Measurements from ENCODE around the gene ABHD14A.

The ABHD14A gene

DNA sequence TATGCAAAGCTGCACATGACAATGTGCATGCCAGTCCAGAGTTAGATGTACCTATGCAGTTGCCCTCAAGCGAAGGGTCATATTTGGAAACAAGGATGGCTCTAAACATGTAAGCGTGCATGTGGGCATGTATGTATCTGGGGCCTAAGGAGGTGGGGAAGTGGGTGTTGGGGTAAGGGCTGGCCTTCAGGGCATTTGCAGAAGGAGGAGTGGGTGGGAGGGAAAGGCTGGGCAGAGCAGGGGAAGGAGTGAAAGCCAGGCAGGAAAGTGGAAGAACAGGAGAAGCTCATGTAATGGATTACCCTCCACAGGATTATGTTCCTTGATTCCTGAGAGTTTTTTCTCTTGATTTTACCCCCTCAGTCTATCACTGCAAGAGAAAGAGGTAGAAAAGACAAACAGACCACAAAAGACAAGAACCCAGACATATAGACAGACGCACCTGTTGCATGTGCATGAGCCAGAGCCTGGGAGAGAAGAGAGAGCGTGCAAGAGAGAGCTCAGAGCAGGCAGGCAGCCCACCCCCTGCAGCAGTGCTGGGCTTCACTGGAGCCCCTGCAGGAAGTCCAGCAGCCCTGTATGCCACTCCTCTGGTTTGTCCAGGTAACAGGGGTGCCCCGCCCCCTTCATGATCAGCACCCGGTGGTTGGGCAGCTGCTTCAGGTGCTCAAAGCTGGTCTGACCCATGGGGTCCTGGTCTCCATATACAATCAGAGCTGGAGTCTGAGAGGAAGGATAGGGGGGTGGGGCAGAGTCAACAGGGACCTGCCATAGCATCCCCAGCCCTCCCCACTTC, 5.8 kb upstream of the ABHD14A start:
- in situ Hi-C loops (cut with HindIII; ENCODE audit: low sequenced_read_pairs): no loop called here

DNA sequence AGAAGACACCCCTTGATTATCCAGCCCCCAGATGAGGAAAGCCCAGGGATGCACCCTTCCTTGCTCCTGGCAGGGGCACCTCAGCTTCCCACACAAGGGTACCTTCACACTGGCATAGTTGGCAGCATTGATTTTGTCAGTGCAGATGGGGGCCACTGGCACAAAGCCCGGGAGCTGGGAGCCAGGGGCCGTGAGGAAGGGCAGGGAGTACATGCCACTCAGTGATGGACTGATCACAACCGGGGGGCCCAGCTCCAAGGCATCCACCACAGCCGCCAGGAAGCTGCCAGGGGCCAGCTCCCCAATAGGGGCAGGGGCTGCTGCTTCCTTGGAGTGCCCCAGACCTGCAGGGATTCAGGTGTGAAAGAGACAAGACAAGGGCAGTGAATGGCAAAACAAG, 5.0 kb upstream of the ABHD14A start:
- in situ Hi-C loops (cut with HindIII; ENCODE audit: low sequenced_read_pairs): no loop called here

DNA sequence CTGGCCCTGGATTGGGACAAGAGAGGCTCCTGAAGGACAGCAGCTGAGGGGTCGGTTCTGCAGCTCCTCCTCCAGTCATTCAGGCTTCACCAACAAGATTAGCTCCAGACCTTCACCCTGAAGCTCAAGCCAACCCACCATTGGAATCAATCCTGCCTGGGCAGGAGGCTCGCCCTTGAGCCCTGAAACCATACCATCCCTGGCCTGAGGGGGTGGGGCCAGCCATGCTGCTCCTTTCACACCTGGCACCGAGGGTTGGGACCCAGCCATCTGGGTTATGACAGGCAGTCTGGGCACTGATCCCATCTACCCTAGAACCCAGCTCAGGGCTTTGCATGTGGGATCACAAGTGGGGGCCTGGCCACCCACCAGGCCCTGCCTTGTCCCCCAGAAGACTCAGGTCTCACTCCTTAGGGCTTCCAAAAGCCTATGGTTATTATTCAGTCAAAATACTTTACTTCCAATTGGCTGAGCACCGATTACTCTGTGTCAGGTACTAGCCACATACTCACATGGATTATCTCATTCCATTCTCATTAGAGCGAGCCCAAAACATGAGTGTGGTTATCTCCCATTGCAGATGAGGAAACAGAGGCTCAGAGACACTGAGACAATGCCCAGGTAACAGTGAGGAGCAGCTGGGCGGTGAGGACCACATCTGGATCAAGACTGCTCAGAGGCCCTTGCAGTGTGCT, 4.1 kb upstream of the ABHD14A start:
- in situ Hi-C loops (cut with HindIII; ENCODE audit: low sequenced_read_pairs): no loop called here

DNA sequence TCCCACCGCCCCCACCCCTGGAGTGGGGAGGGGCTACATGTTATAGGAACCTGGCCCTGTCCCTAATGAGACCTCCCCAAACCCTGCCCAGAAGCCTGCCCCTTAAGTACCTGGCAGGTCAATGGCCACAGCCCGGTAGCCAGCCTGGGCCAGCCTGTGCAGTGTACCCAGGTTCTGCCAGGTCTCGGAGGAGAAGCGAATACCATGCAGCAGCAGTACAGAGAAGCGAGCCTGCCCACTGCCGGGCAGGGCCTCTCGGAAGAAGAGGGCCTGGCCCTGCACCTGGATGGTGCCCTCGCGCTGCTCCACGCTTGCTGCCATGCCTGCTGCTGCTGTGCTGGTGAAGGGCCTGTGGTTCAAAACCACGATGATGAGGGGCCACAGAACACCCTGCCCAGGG, 3.5 kb upstream of the ABHD14A start:
- in situ Hi-C loops (cut with HindIII; ENCODE audit: low sequenced_read_pairs): no loop called here

DNA sequence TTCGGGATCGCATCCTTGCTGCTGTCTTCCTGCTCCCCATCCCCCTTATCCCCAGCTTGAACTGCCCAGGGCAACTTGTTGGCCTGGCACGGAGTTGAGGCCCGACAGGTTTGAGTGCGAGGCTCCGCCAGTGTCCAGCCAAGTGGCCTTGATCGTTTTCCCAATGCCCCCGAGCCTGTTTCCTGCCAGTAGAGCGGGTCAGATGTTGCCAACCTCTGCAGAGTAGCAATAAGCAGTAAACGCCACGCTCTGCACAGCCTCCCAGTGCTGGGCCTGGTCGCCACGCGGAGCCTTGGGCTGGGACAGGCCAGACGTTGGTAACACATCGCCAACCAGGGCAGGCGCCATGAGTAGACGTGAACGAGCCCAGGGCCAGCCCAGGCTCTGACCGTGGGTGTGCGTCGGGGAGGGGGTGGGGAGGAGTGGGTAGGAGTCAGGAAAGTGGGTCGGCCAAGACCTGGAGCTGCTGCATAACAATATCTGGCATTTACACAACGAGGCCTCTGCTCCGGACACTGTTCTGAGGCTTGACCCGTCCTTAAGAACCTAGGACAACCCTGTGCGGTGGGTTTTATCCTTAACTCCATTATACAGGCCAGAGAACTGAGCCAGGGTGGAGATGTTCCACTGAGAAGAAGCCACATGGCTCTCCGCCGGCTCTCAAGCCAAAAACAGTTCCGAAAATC, 444 bp upstream of the ABHD14A start:
- in situ Hi-C loops (cut with HindIII; ENCODE audit: low sequenced_read_pairs): no loop called here

DNA sequence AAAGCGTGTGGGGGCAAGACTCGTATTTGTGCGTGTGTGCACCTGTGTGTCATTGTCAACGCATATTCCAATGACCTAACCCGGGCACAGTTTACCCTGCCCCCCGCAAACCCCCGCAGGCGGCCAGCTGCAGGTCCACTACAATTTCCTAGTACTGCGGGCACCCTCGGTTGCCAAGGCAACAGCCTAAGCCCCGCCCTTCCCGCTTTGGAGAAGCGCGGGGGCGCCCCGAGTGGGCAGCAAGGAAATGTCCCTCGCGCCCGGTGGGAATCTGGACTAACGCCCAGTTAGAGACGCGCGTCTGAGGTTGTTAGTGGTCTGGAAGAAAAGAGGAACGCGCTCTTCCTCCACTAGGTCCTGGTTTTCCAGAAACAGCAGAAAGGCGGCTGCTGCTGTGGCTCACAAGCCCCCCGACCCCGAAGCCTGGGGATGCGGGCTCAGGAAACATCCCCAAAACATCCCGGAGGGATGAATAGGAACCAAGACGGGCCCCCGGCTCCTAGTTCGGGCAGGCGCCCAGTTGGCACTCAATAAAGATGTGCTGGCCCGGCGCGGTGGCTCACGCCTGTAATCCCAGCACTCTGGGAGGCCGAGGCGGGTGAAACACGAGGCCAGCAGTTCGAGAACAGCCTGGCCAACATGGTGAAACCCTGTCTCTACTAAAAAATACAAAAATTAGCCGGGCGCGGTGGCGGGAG, 1.1 kb downstream of the ABHD14A start:
- in situ Hi-C loops (cut with HindIII; ENCODE audit: low sequenced_read_pairs): no loop called here

DNA sequence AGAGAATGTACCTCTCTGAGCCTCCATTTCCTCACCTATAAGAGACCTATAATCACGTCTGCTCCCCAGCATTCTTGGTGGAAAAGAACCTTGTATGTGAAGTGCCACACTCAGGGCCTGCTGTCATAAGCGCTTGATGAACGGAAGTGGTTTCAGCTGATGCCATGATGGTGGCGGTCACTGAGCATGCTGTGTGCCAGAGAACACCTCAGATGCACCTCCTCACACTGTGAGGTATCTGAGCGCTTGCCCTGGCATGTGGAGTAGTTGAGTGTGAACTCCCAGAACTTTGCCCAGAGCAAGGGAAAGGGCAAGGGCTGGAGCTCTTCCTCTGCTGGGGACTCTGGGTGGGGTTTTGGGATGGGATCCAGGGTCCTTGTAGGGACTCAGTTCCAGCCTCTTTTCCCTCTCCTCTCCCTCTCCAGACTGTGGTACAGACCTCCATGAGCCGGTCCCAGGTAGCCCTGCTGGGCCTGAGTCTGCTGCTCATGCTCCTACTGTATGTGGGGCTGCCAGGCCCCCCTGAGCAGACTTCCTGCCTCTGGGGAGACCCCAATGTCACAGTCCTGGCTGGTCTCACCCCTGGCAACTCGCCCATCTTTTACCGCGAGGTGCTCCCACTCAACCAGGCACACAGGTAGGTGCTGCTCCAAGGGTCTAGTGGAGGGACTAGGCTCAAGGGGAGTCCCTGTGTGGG, 2.7 kb downstream of the ABHD14A start:
- in situ Hi-C loops (cut with HindIII; ENCODE audit: low sequenced_read_pairs): no loop called here

DNA sequence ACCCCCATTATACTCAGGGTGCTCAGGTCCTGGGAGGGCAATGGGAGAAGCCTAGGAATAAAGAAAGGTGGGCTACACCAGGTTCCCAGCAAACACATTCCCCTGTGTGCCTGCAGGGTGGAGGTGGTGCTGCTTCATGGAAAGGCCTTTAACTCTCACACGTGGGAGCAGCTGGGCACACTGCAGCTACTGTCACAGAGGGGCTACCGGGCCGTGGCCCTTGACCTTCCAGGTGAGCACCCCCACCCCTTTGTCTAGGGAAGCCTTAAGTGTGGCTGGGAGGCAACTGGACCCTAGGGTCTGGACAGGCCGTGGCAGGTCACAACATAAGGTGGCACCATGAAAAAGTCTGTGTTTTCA, 3.3 kb downstream of the ABHD14A start:
- in situ Hi-C loops (cut with HindIII; ENCODE audit: low sequenced_read_pairs): no loop called here

DNA sequence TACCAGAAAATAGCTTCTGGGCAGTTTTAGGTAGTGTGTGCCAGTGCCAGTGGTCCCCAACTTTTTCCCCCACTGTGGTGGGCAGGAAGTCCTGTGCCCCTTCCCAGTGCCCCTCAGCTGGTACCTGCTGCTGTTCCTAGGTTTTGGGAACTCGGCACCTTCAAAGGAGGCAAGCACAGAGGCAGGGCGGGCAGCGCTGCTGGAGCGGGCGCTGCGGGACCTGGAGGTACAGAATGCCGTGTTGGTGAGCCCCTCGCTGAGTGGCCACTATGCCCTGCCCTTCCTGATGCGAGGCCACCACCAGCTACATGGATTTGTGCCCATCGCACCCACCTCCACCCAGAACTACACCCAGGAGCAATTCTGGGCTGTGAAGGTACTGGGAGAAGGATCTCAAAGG, 5.4 kb downstream of the ABHD14A start:
- in situ Hi-C loops (cut with HindIII; ENCODE audit: low sequenced_read_pairs): no loop called here

DNA sequence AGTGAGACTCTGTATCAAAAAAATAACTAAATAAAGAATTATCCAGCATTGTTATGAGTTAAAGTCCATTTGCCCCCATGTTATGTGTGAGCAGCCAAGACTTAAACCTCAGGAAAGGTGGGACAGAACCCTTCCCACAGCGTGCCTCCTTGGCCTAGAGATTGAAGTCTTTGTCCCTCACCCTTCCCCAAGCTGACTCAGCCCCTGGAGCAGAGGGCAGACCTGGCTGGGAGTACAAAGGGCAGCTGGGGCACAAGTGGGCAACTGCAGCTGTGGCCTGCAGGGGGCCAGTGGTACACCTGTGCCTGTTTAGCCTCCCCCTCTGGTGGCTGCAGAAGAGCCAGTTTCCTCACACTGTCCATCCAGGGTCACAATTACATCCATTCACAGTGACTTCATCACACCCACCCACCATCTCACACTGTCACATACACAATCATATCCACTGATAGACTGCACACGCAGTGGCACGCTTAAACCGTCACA, 7.5 kb downstream of the ABHD14A start:
- in situ Hi-C loops (cut with HindIII; ENCODE audit: low sequenced_read_pairs): no loop called here

DNA sequence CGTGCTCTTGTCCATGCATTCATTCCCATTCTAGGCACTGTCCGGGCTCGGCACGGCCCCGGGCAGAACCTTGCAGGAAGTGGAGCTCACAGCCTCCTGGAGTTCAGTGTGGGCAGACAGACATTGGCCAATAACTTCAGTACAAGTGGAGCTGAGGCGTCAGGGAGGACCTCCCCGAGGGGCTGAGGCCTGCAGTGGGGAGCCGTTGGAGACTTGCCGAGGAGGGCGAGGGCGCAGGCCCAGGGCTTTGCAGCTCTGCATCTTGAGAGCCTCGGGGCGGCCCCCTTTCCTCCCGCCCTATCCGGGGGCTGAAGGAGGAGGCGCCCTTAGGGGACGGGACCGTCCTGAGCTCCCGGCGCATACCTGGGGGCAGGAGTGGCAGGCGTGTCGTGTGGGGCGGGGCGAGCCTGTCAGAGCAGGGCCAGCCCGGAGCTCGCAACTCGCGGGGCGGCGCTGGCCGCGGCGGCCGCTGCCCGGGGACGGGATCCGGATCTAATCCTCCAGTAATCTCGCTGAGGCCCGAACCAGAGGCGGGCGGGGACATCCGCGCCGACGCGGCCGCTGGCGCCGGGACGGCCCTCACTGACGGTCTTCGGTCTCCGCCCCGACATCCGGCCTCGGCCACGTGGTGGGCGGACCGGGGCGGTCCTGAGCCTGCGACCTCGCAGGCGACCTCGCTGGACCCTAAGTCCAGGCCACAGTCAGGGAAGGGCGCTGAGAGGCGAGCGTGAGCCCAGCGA, 8.1 kb downstream of the ABHD14A start, which contains the start of gene ACY1:
Gene ACY1, plus strand, starts transcription at position 698 of the 740 bp plus-strand sequence. CDS start 530 bp downstream, outside the sequence.
- in situ Hi-C loops (cut with HindIII; ENCODE audit: low sequenced_read_pairs): no loop called here

DNA sequence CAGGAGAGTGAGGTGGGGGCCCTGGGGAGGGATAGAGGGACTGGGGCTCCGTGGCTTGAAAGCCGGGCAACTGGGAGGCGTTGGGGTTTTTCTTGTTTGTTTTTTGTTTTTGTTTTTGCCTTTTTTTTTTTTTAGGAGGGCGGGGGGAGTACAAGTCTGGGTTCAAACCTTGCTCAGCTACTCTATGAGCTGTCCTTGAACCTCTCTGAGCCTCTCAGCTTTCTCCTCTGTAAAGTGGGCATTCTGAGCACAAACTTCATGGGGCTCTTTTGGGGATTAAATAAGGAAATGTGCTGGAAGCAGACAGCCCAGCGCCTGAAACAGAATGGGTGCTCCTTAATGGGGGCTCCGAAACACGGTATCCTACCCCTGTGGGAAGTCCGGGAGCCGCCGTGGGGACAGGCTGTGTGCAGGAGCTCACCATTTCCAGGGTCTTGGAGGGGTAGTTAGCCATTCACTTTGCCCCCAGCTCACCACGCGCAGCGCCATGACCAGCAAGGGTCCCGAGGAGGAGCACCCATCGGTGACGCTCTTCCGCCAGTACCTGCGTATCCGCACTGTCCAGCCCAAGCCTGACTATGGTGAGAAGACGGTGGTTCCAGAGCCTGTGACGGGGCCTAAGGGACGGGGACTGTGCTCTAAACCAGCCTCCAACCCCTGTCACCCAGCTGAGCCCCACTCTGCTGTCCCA, 8.9 kb downstream of the ABHD14A start:
- in situ Hi-C loops (cut with HindIII; ENCODE audit: low sequenced_read_pairs): no loop called here

DNA sequence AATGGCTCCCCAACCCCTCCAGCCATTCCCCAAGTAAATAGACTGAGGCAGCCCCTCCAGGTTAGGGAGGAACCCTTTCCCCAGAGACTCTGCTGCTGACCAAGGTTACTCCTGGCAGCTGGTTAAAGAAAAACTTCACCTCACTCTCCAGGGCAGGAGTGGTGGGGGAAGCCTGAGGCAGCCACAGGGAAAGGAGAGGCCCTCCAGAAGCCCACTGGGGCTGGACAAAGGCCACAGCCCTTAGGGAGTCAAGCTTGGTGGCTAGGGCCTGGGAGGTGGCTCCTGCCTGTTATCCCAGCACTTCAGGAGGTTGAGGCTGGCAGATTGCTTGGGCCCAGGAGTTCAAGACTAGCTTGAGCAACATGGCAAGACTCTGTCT, 9.4 kb downstream of the ABHD14A start:
- in situ Hi-C loops (cut with HindIII; ENCODE audit: low sequenced_read_pairs): no loop called here

DNA sequence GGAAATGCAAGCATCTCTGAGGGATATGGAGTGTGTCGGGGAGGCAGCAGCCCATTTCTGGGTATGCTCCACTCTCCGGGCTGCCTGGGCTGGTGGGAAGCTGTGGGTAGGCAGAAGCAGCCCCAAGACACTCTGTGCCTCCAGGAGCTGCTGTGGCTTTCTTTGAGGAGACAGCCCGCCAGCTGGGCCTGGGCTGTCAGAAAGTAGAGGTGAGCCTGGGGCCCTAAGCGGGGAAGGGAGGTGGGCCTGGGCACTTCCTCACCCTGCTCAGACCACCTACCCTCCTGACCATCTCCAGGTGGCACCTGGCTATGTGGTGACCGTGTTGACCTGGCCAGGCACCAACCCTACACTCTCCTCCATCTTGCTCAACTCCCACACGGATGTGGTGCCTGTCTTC, 10.2 kb downstream of the ABHD14A start:
- in situ Hi-C loops (cut with HindIII; ENCODE audit: low sequenced_read_pairs): no loop called here

DNA sequence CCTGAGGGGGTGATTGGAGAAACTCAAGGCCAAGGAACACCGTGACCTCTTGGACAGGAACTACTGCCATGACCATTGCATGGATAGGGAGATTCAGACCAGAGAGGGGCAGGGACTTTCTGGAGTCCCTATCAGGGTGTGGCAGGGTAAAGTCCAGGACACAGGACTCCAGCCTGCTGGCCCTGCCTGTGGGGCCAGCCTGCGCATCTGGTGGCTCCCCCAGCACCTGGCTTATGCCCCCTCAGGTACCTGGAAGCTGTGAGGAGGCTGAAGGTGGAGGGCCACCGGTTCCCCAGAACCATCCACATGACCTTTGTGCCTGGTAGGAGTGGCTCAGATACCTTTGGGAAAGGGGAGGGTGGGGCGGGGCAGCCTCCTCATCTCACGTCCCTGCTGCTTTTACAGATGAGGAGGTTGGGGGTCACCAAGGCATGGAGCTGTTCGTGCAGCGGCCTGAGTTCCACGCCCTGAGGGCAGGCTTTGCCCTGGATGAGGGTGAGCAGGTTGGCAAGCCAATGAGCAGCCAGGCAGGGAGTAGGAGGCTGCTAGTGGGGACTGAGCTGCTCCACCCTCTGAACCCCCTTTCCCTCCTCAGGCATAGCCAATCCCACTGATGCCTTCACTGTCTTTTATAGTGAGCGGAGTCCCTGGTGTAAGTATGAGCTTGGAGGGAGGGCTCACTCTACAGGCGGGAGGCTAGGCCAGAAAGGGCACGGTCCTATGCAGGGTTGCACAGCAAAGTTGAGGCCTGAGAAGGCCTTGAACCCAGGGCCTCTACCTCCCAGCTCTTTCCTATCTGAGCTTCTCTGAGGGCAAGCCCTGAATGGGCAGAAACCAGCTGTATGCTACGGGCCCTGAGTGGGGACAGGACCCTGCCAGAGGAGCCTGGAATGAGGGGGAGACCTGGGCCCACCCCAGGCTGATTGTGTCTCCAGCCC, 11.4 kb downstream of the ABHD14A start:
- in situ Hi-C loops (cut with HindIII; ENCODE audit: low sequenced_read_pairs): no loop called here

DNA sequence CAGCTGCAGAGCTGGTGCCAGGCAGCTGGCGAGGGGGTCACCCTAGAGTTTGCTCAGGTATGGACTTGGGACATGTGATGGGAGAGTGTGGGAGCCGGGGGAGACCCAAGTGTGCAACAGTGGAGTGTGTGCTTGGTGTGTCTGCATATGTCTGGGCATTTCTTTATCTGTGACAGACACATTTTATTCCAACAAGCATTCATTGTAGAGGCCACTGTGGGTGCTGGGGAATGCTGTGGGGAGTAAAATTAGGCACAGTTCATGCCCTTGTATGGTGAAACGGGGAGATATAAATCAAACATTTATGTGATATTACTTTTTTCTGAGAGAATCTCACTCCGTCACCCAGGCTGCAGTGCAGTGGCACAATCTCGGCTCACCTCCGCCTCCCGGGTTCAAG, 12.7 kb downstream of the ABHD14A start:
- in situ Hi-C loops (cut with HindIII; ENCODE audit: low sequenced_read_pairs): no loop called here

DNA sequence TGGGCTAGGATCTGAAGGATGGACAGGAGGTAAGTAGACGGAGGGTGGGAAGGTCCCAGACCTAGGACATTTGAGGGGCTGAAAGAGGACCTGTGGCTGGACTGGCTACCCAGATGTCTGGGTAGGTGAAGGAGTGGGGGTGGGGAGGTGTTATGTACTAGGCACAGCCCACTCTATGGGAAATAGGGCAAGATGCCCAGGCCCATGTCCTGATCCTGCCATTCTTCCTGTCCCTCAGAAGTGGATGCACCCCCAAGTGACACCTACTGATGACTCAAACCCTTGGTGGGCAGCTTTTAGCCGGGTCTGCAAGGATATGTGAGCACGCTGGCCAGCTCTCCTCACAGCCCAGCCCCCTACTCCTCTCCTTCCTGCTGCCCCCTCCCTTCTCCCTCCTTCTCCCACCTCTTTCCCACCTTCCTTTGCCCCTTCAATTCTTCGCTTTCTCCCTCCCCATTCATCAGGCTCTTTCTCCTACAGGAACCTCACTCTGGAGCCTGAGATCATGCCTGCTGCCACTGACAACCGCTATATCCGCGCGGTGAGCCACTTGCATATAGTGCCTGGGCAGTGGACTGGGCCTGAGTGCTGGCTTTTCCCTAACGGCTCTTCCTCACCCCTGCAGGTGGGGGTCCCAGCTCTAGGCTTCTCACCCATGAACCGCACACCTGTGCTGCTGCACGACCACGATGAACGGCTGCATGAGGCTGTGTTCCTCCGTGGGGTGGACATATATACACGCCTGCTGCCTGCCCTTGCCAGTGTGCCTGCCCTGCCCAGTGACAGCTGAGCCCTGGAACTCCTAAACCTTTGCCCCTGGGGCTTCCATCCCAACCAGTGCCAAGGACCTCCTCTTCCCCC, 13.7 kb downstream of the ABHD14A start:
- in situ Hi-C loops (cut with HindIII; ENCODE audit: low sequenced_read_pairs): no loop called here
